ENCODE data around the gene PACSIN2.
"Not testable (repeated sequence)": the region's sequence is repeated elsewhere in the genome, so short reads cannot be mapped to it uniquely, and the experiment has no call there.

PACSIN2 gene, protein sequence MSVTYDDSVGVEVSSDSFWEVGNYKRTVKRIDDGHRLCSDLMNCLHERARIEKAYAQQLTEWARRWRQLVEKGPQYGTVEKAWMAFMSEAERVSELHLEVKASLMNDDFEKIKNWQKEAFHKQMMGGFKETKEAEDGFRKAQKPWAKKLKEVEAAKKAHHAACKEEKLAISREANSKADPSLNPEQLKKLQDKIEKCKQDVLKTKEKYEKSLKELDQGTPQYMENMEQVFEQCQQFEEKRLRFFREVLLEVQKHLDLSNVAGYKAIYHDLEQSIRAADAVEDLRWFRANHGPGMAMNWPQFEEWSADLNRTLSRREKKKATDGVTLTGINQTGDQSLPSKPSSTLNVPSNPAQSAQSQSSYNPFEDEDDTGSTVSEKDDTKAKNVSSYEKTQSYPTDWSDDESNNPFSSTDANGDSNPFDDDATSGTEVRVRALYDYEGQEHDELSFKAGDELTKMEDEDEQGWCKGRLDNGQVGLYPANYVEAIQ

DNA sequence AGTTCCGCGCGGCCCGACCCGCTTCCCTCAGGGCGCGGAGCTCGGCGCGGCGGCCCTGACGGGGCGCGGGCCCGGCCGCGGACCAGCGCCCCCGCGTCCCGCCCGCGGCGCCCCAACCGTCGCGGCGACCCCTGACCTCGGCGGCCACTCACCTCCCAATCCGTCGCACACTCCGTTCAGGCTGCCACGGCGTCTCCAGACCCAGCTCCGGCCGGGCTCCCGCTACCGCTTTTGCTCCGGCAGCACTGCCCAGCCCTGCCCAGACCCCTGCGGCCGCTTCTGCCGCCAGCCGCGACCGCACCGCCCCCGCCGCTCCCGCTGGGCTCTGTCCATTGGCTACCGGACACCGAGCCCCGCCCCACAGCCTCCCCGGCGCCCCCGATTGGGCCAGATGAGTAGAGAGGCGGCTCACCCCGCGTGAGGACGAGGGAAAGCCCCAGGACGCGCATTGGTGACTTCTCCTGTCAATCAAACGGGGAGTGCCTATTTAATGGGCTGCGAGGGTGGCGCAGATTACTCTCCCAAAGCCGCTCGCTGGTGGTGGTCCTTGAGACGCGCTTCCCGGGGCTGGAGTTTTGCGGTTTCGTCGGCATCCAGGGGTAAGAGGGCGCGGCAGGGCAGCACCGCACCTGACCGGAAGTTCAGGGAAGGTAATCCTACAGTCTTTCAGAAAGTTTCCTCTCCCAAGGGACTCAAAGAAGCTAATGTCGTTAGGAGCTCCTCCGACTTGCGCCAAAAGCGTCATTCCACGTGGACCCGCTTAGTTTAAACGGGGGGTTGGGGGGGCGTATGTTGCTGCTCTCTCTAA lies at the start of gene PACSIN2:
Gene PACSIN2, minus strand, starts transcription at position 281 of the 808 bp plus-strand sequence. CDS start 103,069 bp downstream, outside the sequence.
- FAIRE-seq: no peak

DNA sequence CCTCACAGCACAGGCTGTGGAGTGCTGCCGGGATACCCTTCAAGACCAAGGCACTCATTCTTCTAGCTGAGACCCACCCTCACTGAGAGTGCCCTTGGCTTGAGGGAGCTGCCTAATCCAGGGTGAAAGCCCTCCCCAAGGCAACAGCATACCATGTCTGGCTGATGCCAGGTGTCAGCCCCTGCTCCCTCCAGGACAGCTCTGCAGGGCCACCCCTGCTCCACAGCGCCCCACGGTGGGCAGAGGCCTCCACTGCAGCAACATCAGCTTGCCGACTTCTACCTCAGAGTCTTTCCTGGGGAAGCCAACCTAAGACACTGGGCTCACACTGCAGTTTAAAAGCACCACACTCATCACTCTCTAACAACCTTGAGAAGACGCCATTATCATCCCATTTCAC lies 45.2 kb upstream of the PACSIN2 start:
- no peak for FAIRE-seq

DNA sequence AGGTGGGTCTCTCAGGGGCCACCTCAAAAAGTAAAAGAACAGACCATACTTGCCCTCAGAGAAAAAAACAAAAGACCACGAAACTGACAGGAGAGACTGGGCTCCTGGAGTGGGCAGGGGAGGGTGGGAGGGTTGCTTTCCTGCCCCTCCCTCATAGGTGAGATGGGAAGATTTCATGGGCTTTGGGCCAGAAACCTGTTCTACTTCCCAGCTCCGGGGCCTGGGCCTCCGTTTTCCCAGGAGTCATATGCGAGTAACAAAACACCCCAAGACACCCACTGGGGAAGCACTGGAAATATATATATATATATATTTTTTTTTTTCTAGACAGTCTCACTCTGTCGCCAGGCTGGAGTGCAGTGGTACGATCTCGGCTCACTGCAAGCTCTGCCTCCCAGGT lies 42.7 kb upstream of the PACSIN2 start:
- FAIRE-seq: no peak

DNA sequence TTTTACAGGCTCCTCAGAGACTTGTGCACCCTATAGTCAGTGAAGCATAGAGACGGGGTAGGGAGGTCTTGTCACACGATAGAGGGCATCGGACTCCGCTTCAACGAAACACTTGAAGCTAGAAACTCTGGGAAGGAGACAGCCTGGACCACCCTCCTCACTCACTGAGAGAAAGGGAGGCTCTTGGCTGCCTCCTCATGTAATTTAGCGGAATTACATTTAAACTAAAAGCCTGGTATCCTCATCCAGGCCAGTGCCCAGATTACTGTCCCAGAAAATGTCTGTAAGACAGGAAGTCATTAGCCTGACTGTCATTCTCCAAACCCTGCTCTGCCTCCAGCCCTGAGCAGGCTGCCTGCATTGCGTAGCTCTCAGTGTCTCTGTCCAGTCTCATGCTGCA lies 38.2 kb upstream of the PACSIN2 start:
- no peak for FAIRE-seq

DNA sequence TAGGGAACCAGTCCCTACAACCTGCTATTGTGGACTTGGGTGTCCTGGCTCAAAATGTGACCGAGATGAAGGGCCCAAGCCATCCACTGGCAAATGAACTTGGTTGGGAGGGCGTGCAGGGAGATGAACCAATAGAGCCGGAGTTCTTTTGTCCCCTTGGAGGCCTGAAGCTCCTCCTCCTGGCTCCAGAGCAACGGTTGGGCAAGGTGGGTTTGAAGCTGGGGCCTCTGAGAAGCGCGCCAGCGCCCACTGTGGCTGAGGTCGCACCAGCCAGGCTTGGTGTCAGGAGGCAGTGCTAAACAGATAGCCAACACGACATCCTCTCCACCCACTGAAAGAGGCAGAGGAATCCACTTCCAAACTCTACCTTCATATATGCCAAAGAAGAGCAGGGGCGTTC lies 36.0 kb upstream of the PACSIN2 start:
- no peak for FAIRE-seq

DNA sequence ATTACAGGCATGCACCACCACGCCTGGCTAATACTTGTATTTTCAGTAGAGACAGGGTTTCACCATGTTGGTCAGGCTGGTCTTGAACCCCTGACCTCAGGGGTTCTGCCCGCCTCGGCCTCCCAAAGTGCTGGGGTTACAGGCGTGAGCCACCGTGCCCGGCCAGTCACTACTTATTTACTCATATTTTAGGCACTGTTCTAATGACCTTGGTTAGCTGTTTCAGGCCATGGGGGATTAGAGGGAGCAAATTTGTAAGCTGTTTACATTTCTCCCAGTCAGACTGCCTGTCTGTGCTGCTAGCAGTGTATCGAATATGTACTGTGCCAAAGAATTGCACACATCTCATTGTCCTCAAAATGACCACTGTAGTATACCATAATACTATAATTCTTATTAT lies 32.7 kb upstream of the PACSIN2 start:
- FAIRE-seq: no peak

DNA sequence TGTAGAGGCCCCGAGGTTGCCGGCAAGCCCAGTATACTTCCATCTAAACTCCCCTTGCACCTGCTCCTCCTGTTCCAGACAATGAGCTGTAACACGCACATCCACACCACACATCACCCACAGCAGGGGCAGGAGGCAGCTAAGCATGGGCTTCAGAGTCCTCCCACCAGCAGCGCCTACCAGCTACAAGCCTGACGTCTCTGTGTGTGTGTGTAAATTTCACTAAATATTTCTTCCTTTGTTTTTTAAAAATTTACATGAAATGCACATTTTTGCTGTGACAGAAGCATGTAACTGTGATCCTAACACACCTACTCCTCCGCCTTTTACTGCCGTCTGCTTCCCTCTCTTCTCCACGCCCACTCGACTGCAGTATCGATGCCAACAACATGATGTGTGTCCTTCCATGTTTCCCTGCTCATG lies 29.4 kb upstream of the PACSIN2 start:
- FAIRE-seq: no peak

DNA sequence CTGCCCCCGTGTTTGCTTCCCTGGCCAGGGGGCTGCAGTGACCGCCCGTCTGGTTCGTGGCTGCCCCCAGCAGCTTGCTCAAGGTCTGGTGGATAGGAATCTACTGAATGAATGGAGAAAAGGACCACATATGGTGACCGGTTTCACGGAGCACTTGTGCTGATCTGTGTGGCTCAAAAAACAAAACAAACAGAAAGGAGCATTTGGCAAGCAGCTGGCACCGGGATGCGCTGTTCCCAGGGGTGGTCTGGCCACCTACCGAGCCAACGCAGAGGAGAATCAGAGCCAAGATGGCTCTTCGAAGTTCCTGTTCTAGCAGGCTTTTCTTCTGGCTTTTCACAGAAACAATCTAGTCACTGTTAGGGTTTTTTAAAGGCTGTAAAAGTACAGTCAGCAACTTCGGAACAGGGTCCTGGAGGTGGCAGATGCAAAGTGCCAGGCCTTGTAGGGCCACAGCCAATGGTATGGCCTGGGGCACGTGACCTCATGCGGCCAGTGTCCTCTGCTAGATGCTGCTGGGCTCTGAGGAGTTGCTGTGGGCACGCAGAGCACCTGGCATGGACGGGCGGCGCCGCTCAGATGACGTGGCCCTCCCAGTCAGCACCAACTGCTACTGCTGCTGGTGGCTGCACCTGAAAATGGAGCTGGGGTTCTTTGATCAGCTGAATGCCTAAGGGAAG lies 27.3 kb upstream of the PACSIN2 start:
- no peak for FAIRE-seq

DNA sequence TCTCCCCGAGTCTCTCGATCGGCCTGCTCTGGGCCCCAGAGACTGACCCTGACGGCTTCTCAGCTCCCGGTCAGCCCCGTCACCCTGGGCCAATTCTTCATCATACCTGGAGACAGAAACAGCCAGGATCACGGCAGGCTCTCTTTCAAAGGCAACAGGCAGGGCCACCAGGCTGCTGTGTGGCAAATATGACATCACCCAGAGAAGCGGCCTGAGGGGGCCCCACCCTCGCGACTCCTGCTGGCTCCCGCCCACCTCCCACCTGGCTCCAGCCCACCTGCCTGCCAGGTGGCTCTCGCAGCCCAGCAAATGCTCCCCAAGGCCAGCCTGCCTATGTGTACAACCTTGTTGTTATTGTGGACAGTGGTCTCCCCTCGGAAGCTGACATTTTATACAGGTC lies 24.9 kb upstream of the PACSIN2 start:
- no peak for FAIRE-seq

DNA sequence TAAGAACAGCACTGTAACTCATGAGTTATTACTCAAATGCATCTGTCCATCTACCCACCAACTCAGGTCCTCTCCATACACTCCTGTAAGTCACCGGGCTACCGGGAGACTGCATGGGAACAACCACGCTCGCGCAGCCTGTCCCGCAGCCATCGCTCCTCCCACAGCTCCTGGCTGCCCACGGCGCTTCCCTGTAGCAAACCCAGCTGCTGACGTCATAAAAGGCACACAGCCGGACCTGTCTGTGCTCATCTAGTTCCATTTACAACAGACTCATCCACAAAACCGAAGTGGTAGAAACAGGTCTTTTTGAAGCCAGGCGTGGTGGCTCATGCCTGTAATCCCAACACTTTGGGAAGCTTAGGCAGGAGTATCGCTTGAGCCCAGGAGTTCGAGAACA lies 23.4 kb upstream of the PACSIN2 start:
- FAIRE-seq: no peak

DNA sequence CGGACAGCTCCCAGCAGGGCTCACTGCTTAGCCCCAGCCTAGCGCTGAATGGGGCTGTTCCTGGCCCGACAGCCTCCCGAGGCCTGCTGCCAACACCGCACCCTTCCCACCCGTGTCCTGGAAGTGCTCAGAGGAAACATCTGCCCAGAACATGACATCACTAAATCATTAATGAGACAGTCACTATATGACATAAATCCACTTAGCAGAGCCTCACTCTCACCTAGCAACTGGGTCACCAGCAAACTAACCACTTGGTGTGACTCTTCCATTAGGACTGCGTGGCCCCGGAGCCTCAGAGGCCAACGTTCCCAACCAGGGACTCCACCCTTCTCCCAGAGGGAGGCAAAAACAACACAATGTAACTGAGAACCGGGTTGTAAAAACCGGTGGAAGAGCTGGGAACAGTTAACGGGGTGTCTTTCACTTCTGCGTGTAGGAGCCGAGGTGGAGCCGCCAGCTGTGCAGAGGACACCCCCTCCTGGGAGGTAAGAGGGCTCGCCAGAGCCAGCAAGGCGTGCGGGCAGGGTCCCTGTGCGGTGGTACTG lies 21.4 kb upstream of the PACSIN2 start:
- no peak for FAIRE-seq

DNA sequence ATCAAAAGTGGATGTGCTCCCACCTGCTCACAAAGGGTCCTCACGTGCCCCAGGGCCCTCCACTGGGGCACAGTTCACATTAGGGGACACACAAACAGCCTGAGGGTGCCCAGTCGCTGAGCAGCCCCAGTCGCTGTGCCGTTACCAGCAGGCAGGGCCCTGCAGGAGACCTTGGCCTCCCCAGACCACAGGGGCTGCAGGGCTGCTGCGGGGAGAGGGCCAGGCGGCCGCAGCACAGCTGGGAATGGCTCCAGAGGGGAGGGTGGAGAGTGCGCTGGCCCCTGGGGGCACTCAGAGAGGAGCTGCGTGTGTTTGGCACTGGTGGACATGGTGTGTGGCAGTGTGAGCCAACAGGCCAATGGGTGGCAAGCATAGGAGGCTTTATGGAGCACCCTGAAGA lies 20.3 kb upstream of the PACSIN2 start:
- no peak for FAIRE-seq

DNA sequence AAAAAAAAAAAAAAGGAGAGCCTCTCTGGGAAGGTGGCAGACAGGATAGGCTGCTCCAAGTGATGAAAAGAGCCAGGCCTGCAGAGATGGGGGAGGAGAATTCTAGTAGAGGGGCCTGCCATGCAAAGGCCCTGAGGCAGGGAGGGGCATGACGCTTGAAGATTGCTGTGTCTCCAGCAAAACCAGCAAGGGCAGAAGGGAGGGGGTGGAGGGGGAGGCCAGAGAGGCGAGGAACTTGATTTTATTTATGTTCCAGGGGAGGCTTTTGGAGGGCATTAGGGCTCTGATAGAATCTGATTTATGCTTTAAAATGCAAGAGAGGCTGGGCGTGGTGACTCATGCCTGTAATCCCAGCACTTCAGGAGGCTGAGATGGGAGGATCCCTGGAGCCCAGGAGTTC lies 16.7 kb upstream of the PACSIN2 start:
- no peak for FAIRE-seq

DNA sequence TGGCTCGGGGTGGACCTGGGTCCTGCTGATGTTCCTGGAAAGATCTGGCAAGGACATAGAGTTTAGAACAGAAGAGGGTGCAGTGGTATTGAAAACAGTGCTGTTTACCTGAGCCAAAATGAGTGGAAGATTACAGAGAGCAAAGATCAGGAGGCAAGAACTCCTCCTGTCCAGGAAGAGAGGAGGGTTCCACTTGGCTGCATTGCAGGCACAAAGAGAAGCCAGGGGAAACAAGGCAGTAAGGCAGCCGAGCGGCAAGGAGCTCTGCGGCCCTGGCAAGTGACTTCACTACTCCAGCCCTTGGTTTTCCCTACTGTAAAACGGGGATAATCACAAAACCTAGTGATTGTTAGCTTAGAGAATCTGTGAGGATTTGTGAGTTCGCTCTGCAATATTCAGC lies 3.7 kb upstream of the PACSIN2 start:
- FAIRE-seq: no peak

DNA sequence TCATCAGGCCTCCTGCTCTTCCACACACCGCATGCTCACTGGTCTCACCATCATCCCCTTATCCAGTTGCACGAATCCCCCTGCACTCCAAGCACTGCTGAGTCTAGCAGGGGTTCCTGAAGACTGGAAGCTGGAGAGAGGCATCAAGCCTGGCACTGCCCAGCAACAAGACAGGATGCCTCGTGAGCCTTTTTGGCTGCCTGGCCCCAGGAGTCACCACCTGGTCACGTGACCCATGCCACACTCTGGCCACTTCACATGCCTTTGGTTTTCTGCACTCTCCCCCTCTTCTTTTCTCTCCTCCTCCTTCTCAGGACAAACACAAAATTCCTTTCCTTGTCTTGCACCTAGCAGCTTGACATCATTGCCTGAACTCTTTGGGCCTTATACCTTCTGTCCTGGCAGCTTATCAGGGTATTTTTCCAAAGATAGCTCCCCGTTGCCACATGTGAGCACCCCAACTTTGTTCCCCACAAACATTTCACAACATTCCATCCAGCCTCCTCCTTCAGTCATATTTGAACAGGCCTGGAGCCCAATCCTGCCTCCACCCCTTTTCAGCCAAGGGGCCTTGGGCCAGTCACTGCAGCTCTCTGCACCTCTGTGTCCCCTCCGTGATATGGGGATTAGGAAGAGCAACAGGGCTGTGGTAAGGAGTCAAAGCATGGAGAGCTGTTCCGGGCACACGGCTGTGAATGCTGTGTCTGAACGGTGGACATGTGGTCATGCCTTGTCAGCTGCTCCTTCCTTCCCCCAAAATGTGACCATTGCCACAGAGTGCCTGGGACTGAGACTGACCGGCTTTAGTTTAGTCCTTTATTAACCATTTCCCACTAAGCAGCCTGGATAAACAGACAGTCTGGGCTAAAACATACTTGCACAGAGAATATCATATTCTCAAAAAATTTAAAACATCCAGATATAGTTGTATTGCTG lies 2.8 kb upstream of the PACSIN2 start:
- FAIRE-seq: no peak

DNA sequence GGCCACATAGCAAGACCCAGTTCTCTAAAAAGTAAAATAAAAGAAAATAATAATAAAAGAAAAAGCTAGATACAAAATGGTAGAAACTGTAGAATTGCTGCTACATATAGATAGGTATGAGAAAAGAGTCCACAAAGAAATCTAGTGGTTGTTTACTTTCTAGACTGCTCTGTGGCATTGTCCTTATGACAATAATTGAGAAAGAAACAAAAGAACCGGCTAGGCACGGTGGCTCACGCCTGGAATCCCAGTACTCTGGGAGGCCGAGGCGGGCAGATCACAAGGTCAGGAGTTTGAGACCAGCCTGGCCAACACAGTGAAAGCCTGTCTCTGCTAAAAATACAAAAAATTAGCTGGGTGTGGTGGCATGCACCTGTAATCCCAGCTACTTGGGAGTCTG lies 1.2 kb upstream of the PACSIN2 start:
- FAIRE-seq: not testable (repeated sequence)

DNA sequence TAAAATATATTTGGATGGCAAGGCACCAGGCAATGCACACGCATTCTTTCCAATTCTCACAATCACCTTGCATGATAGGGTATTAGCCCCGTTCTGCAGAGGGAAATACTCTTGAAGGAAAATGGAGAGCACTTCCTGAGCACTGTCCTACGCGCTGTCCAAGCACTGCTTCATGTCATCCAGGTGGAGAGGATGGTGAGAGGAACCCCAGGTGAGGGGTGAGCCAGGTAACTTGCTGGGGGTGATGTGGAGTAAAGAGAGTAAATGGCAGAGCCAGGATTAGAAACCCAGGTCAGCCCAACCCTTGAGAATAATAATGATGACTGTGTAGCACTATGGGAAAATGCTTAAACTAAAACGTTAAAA lies 711 bp upstream of the PACSIN2 start:
- FAIRE-seq: no peak

DNA sequence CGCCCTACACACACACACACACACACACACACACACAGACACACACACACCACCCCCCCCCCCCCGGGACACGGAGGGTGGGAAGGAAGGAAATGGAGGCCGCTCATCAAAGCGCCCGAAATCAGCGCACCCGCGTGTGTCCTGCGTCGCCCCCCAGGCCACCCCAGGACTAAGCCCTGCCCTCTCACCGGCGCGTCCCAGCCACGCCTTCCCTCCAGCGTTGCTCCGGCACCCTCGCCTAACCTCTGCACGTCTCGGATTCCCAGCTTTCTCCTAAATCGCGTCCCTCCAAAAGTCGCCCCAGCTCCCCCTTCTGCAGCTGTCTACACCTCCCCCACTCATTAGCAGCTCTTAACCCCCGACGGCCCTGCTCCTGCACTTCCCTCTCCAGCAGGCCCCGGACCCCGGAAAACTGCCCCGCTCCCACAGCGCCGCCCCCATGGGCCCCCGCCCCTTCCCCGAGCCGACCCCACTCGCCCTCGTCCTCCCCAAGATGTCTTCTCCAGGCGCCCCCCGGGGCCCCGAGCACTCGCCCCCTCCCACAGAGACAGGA lies 557 bp downstream of the PACSIN2 start:
- no peak for FAIRE-seq

DNA sequence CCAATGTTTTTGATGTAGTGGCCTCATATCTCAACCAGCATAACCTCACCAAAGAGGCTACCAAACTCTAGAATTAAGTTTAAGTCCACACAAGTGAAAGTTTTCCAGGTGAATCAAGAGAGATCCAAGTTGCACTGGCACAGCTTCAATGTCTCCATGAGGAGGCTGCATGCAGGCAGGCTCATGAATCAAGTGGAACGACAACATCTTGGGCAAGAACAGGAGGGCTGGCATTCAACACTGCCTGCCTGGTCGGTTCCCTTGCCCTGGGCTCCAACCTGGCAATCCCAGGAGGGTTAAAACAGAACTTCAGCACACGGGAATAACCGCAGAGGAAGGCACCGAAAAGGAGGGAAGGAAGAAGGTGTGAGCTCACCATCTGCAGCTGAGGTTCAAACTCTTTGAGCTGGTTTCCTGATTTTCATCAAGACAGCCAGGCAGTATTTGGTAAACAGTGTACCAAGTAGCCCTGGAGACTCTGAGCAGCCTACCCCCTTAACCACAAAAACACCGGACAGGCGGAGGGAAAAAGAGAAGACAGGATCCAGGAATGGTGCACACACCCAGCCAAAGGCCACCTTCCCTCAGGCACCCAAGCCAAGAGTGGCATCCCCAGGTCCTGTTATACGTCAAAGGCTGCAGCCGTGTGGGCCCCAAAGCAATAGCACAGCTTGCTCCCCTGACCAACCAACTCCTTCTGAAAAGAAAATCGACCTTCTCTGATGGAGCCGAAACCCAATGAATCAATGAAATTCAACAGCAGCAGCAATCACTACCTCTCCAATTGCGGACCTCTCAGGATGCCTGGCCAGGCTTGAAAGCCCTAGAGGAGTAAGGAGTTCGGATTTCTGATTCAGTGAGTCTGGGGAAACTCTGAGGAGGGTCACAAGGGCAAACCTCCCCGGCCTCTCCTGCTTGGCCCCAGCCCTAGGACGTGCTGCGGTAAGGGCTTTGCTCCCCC lies 1.3 kb downstream of the PACSIN2 start:
- no peak for FAIRE-seq

DNA sequence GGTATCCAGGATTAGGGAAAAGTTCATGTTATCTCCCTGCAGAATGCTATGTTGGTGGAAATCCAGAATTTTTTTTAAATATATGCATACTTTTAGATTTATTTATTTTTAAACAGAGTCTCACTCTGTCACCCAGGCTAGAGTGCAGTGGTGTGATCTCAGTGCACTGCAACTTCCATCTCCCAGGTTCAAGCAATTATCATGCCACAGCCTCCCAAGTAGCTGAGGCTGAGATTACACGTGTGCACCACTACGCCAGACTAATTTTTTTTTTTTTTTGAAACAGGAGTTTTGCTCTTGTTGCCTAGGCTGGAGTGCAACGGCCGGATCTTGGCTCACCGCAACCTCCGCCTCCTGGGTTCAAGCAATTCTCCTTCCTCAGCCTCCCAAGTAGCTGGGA lies 2.6 kb downstream of the PACSIN2 start:
- no peak for FAIRE-seq

DNA sequence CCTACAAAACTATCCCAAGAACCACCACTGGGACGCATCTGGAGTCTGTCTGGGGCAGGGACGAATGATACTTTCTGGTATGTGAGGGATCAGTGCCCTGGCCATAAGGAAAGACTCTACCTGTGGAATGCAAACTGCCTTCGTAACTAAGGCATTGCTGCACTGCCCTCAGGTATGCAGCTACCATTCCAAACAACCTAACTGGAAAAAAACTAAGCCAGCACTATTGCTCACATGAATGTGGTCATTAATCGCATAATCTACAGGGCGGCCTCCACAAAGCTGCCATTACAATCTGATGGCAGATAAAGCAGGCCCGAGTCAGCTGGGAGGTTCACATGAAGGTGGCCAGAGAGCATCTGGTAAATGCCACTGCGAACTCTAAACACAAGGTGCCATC lies 3.9 kb downstream of the PACSIN2 start:
- FAIRE-seq: no peak
